ENCODE results near the gene FAM53B. TPM values are rescaled to one million over a fixed set of nuclear protein-coding genes. Genes with fewer than 3 reads are reported as not detected.
"Not testable (repeated sequence)": the region's sequence is repeated elsewhere in the genome, so short reads cannot be mapped to it uniquely, and the experiment has no call there.

FAM53B gene
- total RNA-seq, 3 donors from 2014 or later: 12.9 to 19.2 (median 18.2) TPM

- Mint-ChIP-seq H3K27me3 (ENCODE audit: low read depth) (no peaks in the 10 kb centered on the region), H3K9me3 (no peaks in the 10 kb centered on the region), H3K4me3 (no peak overlapping the region), H3K4me1 (ENCODE audit: low read depth) (peaks cover 3% of the 10 kb centered on the region), H3K36me3 (ENCODE audit: insufficient read depth) (peaks cover 5% of the 10 kb centered on the region)
- DNase-seq (no peak), ATAC-seq (no peak)
Observed at GRCh38 chr10:124592736-124593430, 151.3 kb downstream of the FAM53B start.

- Mint-ChIP-seq H3K4me1 (ENCODE audit: low read depth) (peaks cover 3% of the 10 kb centered on the region), H3K36me3 (ENCODE audit: insufficient read depth) (peaks cover 5% of the 10 kb centered on the region), H3K9me3 (no peaks in the 10 kb centered on the region), H3K4me3 (no peak overlapping the region), H3K27me3 (ENCODE audit: low read depth) (no peaks in the 10 kb centered on the region)
- DNase-seq (no peak), ATAC-seq (no peak)
Observed at GRCh38 chr10:124592101-124592500, 152.1 kb downstream of the FAM53B start.

GRCh38 chr10:124591123-124591495 is 153.1 kb downstream of the FAM53B start:
- DNase-seq: no peak
- peaks cover 5% of the 10 kb centered on the region for H3K36me3 Mint-ChIP-seq (ENCODE audit: insufficient read depth)
- peaks cover 3% of the 10 kb centered on the region for H3K4me1 Mint-ChIP-seq (ENCODE audit: low read depth)
- H3K4me3 Mint-ChIP-seq: no peak overlapping the region
- H3K9me3 Mint-ChIP-seq: no peaks in the 10 kb centered on the region
- no peaks in the 10 kb centered on the region for H3K27me3 Mint-ChIP-seq (ENCODE audit: low read depth)
- ATAC-seq: no peak

- peaks cover 2% of the 10 kb centered on the region for H3K4me1 Mint-ChIP-seq (ENCODE audit: low read depth)
- H3K9me3 Mint-ChIP-seq: no peaks in the 10 kb centered on the region
- DNase-seq (no peak), ATAC-seq (no peak)
- H3K4me3 Mint-ChIP-seq: no peak overlapping the region
- no peaks in the 10 kb centered on the region for H3K27me3 Mint-ChIP-seq (ENCODE audit: low read depth)
- H3K36me3 Mint-ChIP-seq (ENCODE audit: insufficient read depth): peaks cover 5% of the 10 kb centered on the region
Observed at GRCh38 chr10:124590216-124591122, 153.7 kb downstream of the FAM53B start.

- no peak for DNase-seq
- Mint-ChIP-seq H3K27me3 (ENCODE audit: low read depth) (no peaks in the 10 kb centered on the region), H3K9me3 (no peaks in the 10 kb centered on the region), H3K36me3 (ENCODE audit: insufficient read depth) (peaks cover 5% of the 10 kb centered on the region), H3K4me3 (no peak overlapping the region), H3K4me1 (ENCODE audit: low read depth) (no peaks in the 10 kb centered on the region)
- ATAC-seq: no peak
Observed at GRCh38 chr10:124589491-124590041, 154.6 kb downstream of the FAM53B start.

GRCh38 chr10:124588736-124589490 is 155.3 kb downstream of the FAM53B start:
- no peaks in the 10 kb centered on the region for H3K27me3 Mint-ChIP-seq (ENCODE audit: low read depth)
- no peak overlapping the region for H3K4me3 Mint-ChIP-seq
- DNase-seq (no peak), ATAC-seq (no peak)
- H3K36me3 Mint-ChIP-seq (ENCODE audit: insufficient read depth): peaks cover 5% of the 10 kb centered on the region
- no peaks in the 10 kb centered on the region for H3K9me3 Mint-ChIP-seq
- no peaks in the 10 kb centered on the region for H3K4me1 Mint-ChIP-seq (ENCODE audit: low read depth)

DNA sequence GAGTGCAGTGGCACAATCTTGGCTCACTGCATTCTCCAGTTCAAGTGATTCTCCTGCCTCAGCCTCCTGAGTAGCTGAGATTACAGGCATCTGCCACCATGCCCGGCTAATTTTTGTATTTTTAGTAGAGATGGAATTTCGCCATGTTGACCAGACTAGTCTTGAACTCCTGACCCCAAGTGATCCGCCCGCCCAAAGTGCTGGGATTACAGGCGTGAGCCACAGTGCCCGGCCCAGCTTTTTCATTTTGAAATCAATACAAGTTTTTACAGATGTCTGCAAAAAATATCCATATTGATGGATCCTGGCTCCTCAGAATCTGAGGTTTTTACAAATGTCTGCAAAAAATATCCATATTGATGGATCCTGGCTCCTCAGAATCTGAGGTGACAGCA is 155.8 kb downstream of the FAM53B start:
- H3K4me1 Mint-ChIP-seq (ENCODE audit: low read depth); H3K36me3 Mint-ChIP-seq (ENCODE audit: insufficient read depth); H3K9me3 Mint-ChIP-seq; H3K4me3 Mint-ChIP-seq; ATAC-seq; H3K27me3 Mint-ChIP-seq (ENCODE audit: low read depth); DNase-seq: not testable (repeated sequence)

- Mint-ChIP-seq H3K9me3 (peaks cover 3% of the 10 kb centered on the region), H3K36me3 (ENCODE audit: insufficient read depth) (peaks cover 5% of the 10 kb centered on the region), H3K4me3 (no peak overlapping the region), H3K27me3 (ENCODE audit: low read depth) (no peaks in the 10 kb centered on the region), H3K4me1 (ENCODE audit: low read depth) (no peaks in the 10 kb centered on the region)
- ATAC-seq: no peak
- no peak for DNase-seq
Observed at GRCh38 chr10:124587811-124588211, 156.4 kb downstream of the FAM53B start.

GRCh38 chr10:124586142-124586541 is 158.0 kb downstream of the FAM53B start:
- ATAC-seq (no peak), DNase-seq (no peak)
- no peak overlapping the region for H3K4me3 Mint-ChIP-seq
- H3K4me1 Mint-ChIP-seq (ENCODE audit: low read depth): no peaks in the 10 kb centered on the region
- no peaks in the 10 kb centered on the region for H3K27me3 Mint-ChIP-seq (ENCODE audit: low read depth)
- peaks cover 4% of the 10 kb centered on the region for H3K9me3 Mint-ChIP-seq
- H3K36me3 Mint-ChIP-seq (ENCODE audit: insufficient read depth): peaks cover 2% of the 10 kb centered on the region

DNA sequence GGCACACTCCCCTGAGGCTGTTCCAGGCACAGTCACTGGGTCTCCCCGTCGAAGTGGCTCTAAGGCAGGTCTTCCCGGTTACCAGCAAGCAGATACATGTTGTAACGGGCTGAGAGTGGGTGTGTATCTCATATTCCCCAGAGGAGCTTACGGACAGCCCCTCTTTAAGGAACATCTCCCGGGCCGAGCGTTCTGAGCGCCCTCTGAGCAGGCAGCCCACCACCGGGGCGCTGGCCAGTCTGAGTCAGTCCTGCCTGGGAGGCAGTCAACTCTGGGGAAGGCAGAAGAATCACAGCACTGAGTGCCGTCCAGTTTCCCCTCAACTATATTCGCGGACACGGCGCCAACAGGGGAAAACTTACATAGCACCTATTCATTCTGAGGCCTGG is 165.2 kb downstream of the FAM53B start:
- H3K4me3 Mint-ChIP-seq: no peak overlapping the region
- H3K9me3 Mint-ChIP-seq: peaks cover 9% of the 10 kb centered on the region
- no peaks in the 10 kb centered on the region for H3K4me1 Mint-ChIP-seq (ENCODE audit: low read depth)
- no peaks in the 10 kb centered on the region for H3K27me3 Mint-ChIP-seq (ENCODE audit: low read depth)
- no peak for ATAC-seq
- no peak for DNase-seq
- H3K36me3 Mint-ChIP-seq (ENCODE audit: insufficient read depth): peaks cover 11% of the 10 kb centered on the region

DNA sequence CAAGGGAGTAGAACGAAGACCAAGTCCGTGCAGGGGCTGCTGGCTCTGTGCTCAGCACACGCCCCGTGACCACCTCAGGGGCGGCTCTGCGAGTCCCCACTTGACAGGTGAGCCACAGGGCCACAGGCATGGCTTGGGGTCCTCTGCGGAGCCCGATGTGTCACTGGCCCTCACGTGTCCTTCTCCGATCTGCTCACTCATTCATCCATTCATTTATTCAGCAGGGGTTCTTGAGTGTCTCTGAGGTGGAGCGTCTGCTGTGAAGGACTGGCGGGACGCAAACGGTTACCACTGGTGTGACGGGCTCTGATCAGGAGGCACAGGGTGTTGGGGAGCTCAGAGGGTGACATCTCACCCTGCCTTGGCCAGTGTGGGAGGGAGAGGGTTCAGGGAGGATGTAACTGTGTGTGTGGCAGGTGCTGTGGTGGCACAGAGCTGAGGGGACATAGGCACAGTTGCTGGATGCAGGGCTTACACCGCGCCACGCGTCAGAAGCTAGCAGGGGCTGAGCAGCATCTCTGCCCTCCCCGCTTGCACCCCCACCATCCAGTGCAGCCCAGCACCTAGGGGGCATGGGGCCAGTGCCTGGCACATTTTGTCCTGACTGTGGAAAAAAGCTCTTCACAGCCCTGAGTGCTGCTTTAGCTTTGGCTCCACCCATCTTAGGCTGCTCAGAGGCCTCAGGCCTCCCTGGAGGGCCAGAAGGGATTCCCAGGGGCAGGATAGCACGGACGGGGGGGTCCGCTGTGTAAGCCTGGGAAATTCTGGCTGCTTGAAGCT is 165.8 kb downstream of the FAM53B start:
- H3K9me3 Mint-ChIP-seq: peaks cover 9% of the 10 kb centered on the region
- DNase-seq (no peak), ATAC-seq (no peak)
- H3K27me3 Mint-ChIP-seq (ENCODE audit: low read depth): no peaks in the 10 kb centered on the region
- H3K4me1 Mint-ChIP-seq (ENCODE audit: low read depth): no peaks in the 10 kb centered on the region
- no peak overlapping the region for H3K4me3 Mint-ChIP-seq
- peaks cover 11% of the 10 kb centered on the region for H3K36me3 Mint-ChIP-seq (ENCODE audit: insufficient read depth)

GRCh38 chr10:124577651-124578050 is 166.5 kb downstream of the FAM53B start:
- peaks cover 5% of the 10 kb centered on the region for H3K9me3 Mint-ChIP-seq
- H3K4me3 Mint-ChIP-seq: no peak overlapping the region
- no peak for ATAC-seq
- DNase-seq: no peak
- H3K4me1 Mint-ChIP-seq (ENCODE audit: low read depth): no peaks in the 10 kb centered on the region
- H3K27me3 Mint-ChIP-seq (ENCODE audit: low read depth): no peaks in the 10 kb centered on the region
- H3K36me3 Mint-ChIP-seq (ENCODE audit: insufficient read depth): peaks cover 11% of the 10 kb centered on the region

DNA sequence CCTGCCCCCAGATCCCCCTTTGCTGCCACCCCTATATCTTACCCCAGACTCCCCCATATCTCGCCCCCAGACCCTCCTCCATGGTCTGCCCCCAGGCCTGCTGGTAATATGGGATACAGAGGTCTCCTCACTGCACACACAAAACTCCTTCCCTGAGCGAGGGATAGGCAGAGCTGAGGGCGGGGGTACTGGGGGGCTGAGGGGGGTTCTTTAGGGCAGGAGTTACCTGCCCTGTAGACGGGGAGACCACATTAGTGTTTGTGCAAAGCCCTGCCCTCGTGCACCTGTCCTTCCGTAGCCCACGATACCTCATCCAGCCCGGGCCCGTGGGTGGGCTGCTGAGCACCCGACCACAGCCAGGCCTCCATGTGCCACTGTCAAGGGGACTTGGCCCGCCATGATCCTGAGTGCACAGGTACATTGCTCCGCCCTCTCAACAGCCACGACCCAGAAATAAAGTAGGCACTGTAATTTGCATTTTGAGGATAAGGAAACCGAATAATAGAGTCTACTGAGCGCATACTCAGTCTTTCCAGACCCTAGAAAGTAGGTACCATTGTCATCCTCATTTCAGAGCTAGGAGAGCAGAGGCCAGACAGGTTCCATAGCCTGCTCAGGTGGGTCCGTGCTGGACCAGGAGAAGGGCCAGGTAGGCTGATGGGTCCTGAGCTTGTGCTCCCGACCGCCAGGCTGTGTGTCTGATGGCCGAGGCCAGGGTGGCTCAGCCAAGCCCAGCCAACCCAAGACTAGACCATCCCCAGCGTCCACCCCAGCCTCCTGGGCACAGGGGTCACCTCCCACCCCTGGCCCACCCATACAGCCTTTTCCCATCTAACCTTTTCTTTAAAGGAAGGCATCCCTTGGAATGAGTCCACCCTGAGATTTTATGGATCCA is 167.4 kb downstream of the FAM53B start:
- Mint-ChIP-seq H3K27me3 (ENCODE audit: low read depth) (no peaks in the 10 kb centered on the region), H3K4me3 (no peak overlapping the region), H3K36me3 (ENCODE audit: insufficient read depth) (peaks cover 11% of the 10 kb centered on the region), H3K9me3 (peaks cover 5% of the 10 kb centered on the region), H3K4me1 (ENCODE audit: low read depth) (no peaks in the 10 kb centered on the region)
- ATAC-seq (no peak), DNase-seq (no peak)

All from activated T-cell treated with anti-CD3 and anti-CD28 coated beads, Interleukin-2, amount 50 U/mL, for 4 hours (primary cell).